Subcutaneous adipose tissue (tissue), 4 donors: Measurements from ENCODE around the gene PPM1F. TPM values are rescaled to one million over a fixed set of nuclear protein-coding genes. Genes with fewer than 3 reads are reported as not detected.

Experiments
- CTCF ChIP-seq: fragments of 450-650 bp; IDR thresholded peaks from one replicate; pipeline ENCODE4 v1.5.1; 2016; ENCODE audit warnings: low read depth, mild to moderate bottlenecking, control low read depth, antibody characterized with exemption, moderate library complexity
- total RNA-seq, 4 donors: library from RNA; depleted of rRNA; stranded (reverse); fragments of >200 nt; gene quantifications; one replicate each; pipeline ENCODE4 v1.1.0, GENCODE V29; 2016

Gene PPM1F
- total RNA-seq, 4 donors from 2014 or later: 15.0 to 32.2 (median 20.2) TPM

GRCh38 chr22:21947040-21948014 is 5.3 kb downstream of the PPM1F start:
- no peak for TF ChIP-seq CTCF

GRCh38 chr22:21946262-21946925 is 6.3 kb downstream of the PPM1F start:
- no peak for TF ChIP-seq CTCF

- TF ChIP-seq CTCF: no peak
Measured at GRCh38 chr22:21945453-21946261, 7.0 kb downstream of the PPM1F start.

- no peak for TF ChIP-seq CTCF
Measured at GRCh38 chr22:21944871-21945270, 7.8 kb downstream of the PPM1F start.

- TF ChIP-seq CTCF: no peak
Measured at GRCh38 chr22:21943571-21944448, 8.8 kb downstream of the PPM1F start.

- TF ChIP-seq CTCF: no peak
Measured at GRCh38 chr22:21942407-21943343, 10.0 kb downstream of the PPM1F start.
